ENCODE measurements around the gene RIC3.
"Not testable (repeated sequence)": the region's sequence is repeated elsewhere in the genome, so short reads cannot be mapped to it uniquely, and the experiment has no call there.

Gene RIC3

GRCh38 chr11:8186429-8186828 lies 17.6 kb upstream of the RIC3 start:
- no peak for DNase-seq

- no peak for DNase-seq
Measured at GRCh38 chr11:8183111-8183510, 14.3 kb upstream of the RIC3 start.

GRCh38 chr11:8180469-8180868 lies 11.6 kb upstream of the RIC3 start:
- DNase-seq, result no peak

DNA sequence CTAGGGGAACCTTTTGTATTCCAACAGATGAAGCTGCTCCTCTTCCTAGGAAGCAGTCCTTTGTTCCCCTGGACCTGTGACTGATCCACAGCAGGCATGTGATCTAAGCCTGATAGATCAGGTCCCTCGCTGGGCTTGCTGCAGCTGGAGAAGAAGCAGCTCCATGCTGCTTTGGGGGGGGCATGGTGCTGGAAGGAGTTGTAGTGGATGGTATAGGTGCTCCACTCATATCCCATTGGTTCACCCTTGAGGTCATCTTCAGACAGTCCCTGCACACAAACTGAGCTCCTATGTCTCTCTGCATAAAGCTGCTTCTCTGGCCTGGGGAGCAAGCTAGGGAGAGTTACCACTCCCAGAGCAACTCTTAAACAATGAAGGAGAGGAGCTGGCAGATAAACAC lies 9.5 kb upstream of the RIC3 start:
- DNase-seq, result no peak

- DNase-seq, result no peak
Measured at GRCh38 chr11:8177136-8177535, 8.3 kb upstream of the RIC3 start.

DNA sequence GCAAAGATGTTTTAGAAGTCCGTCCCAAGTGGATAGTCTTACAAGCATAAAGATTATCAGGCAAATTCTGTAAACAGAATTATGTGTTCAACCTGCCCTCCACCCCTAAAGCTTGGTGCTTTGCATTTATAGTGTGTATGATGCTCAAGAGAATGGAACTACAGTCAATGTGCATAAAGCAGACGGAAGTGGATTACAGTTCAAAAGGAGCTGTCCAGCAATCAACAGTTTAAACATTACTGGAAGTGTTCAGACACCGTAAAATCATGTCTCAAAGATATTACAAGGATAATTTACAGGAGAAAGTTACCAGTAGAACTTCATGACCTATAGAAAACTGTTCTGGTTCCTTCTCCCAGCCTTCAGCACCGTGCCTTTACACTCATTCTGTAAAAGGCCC lies 1.0 kb downstream of the RIC3 start:
- DNase-seq, result no peak

- no peak for DNase-seq
Measured at GRCh38 chr11:8164746-8165145, 4.1 kb downstream of the RIC3 start.

GRCh38 chr11:8161627-8162304 lies 7.1 kb downstream of the RIC3 start:
- not testable (repeated sequence) for DNase-seq

DNA sequence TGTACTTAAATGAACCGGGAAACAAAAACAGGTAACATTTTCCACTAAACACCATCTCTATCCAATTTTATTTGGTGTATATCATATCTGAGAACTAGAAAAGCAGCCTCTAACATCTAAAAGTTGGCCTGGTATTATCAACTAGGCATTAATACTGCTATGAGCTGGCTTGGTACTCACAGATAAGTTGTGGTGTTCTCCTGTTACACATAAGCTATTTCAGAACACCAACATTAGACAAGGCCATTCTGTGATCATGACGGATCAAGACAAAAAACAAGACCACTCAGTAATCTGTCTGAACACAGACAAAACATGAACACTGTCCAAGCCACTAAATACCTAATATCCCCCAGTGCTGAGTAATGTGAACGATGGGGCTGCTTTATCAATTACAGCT lies 11.9 kb downstream of the RIC3 start:
- no peak for DNase-seq

DNA sequence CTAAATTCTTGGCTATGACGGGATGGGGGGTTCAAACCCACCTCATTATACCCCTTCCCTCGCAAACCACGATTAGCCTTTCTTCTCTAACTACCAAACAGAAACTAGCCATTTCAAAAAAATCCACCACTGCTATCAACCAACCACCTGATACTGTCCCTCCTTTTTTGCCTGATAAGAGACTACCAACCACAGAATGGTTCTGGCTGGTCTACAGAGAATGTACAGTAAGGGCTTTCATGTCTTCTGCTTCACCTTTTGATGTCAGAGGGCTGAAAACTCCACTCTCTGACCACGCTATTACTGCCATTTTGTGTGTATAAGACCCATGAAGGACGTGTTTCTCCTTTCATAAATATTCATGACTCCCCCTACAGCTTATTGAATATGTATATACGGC lies 19.1 kb downstream of the RIC3 start:
- no peak for DNase-seq

DNA sequence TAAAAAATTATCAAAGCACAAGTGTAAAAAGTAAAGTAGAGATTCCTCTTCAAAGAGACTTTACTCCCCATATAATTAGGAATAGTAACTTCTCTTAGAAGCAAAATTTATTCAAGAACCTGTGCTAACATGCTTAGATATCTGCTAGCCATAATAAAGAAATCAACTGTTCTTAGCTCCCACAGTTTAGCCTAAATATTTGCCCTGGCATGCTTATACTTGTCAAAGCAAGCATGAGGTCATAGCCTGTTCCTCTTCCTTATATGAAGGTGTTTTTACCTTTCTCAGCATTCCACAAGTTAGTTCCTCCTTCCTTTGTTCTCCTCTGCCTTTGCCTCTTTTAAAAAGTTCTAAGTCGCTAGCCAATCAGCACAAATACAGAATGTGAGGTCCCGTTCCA lies 30.3 kb downstream of the RIC3 start:
- DNase-seq, result no peak

- no peak for DNase-seq
Measured at GRCh38 chr11:8127447-8127846, 41.4 kb downstream of the RIC3 start.

DNA sequence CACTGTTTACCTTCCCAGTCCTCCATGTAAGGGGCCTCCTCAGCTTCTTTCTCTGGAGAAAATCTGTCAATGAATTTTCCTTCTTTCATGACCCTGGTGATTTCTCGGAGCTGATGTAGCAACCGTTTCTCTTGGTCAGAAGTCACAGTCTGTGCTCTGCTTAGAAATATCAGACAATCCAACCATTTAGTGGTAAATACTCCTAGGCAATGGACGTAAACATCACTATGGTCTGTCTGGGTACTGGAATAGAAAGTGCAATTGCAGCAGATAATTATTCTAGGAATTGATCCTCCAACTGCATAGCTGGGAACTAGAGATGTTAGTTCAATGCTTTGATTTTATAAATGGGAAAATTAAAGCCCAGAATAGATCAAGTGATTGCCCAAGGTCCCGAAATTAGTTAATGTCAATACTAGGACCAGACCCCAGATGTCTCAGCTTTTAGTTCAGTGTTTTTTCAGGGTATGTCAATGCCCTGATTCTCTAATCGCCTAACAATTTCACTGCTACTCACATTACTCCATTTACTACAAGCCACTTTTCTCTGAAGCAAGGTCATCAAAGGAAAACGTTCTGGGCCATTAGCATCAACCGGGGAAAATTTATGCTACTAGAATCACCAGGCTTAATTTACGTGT lies 42.1 kb downstream of the RIC3 start:
- no peak for DNase-seq

DNA sequence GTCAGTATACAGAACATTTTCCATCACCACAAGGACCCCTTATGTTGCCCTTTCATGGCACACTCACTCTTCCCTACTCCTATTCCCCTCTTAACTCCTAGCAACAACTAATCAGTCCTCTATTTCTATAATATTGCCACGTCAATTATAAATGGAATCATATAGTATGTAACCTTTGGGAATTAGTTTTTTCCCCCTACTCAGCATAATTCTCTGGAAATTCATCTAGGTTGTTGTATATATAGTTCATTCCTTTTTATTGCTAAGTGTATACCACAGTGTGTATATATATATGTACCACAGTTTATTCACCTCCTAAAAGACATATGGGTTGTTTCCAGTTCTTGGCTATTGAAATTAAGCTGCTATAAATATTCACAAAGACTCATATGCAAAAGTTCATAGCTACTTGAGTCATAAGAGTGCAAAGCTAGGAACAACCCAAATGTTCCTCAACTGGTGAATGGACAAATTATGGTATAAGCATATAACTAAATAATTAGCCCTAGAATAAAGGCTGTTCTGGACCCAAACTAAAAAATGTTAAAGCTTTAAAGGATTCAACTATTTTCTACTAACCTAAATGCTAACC lies 46.6 kb downstream of the RIC3 start:
- no peak for DNase-seq

DNA sequence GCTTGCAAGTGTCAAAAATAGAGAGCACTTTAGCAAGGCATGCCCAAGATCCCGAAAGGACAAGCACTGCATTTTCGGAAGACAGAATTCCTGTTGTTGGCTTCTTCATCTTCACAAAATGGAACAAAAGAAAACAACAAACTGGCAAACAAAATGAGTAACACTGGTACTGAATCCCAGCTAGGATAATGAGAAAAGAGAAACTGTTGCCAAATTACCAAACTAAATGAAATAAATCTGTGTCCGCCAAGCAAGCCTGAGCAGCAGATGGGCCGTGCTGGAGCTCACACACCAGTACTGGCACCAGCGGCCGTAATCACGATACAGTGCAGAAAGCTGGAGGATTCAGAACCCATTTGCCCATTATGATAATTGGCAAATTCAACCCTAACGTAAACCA lies 57.2 kb downstream of the RIC3 start:
- no peak for DNase-seq

DNA sequence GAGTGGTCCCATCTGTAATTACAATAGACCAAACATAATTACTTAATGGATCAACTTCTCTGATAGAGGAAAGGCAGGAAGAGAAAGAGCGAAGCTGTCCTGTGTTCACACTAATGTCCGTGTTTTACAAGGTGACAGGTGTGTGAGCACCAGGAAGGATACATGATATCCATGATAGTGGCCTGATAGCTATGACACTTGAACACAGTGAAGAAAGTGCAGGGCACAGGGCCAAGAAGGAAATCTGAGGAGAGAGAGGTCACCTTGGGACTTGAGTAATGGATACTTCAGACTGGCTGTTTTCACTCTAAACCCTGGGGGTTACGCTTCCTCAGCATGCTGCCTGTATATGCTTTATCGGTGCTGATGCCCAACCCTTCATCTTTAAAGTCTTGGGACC lies 58.4 kb downstream of the RIC3 start:
- no peak for DNase-seq

GRCh38 chr11:8109675-8110074 lies 59.1 kb downstream of the RIC3 start:
- DNase-seq, result no peak

- DNase-seq, result no peak
Measured at GRCh38 chr11:8108421-8108820, 60.4 kb downstream of the RIC3 start.

- DNase-seq, result no peak
Measured at GRCh38 chr11:8107642-8108041, 61.2 kb downstream of the RIC3 start.

DNA sequence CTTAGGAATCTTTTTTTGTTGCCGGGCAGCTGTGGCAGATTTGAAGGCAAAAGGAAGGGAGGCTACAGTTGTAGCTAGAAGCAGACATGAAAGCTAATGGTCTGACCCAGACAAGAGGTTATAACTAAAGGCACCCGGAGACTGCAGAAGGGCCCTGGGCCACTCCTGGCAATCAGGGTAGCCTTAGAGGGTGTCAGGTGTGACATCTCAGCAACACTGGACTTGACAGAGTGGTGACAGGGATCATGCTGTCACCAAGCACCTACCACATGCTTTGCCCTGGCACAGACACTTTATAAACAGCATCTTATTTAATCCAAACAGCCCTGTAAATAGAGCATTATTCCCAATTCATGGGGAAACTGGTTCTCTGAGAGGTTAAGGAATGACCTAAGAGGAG lies 62.1 kb downstream of the RIC3 start:
- no peak for DNase-seq

DNA sequence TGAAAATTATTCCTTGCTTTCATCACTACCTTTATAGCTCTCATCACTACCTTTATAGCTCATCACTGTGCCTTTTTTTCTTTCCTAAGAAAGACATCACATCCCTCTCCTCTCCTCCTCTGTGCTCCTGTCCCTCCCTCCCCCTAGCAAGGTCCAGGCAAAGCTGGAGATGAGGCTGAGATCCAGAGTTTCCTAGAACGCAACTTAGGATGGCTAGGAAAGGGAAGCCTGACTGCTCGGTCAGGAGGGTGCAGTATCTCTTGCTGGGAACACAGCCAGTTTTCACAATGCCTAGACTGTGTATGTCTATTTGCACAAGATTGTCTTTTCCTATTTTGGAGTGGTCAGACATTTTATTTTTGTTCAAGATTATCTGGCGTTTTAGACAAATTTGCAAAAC lies 63.2 kb downstream of the RIC3 start:
- DNase-seq, result no peak

DNA sequence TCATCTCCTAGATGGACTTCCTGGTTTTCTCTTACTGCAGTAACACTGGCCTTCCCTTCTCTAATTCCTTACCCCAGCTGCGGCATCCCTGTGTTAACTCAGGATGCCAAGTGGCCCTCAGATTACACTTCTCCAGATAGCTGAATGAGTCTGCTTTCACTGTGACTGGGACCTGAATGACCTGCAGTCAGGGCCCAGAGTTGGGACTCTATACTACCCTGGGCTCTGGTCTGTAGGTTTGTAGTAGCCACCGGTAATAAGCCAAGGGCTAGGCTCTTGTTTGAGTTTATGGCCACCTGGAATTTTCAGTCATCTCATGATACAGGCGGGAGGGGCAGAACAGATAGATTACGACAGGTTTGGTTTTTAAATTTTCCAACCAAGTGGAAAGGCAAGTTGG lies 63.7 kb downstream of the RIC3 start:
- no peak for DNase-seq

GRCh38 chr11:8103909-8104308 lies 64.9 kb downstream of the RIC3 start:
- no peak for DNase-seq

DNA sequence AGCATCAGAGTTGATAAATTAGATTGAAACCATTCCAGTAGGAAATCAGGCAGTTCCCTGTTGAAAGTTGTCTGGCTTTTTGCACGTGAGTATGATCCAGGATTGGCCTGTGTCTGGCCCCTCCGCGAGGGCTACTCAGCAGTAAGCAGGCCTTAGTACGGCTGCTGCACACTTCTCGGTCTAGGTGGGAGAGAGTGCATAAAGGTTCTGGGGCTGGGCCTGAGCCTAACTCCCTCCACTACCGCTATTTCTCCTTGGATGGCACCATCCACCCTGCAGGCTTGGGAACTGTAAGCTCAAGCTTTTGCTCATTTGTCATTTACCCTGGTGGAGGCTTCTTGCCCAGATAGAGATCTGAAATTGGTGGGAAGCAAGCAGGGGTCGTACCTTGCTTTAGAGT lies 65.9 kb downstream of the RIC3 start:
- DNase-seq, result no peak
